ENCODE results near the gene PUSL1.

DNA sequence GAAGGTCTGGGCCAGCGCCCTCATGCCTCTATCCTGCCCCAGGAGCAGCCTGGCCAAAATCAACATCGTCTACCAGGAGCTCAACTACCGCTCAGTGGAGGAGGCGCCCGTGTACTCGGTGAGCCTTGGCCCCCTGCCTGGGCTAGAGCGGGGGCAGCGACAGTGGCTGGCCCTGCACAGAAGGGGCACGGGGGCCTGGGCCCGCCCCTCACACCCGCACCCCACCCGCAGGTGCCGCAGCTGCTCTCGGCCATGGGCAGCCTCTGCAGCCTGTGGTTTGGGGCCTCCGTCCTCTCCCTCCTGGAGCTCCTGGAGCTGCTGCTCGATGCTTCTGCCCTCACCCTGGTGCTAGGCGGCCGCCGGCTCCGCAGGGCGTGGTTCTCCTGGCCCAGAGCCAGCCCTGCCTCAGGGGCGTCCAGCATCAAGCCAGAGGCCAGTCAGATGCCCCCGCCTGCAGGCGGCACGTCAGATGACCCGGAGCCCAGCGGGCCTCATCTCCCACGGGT lies 17.3 kb upstream of the PUSL1 start:
- TF ChIP-seq, protein P1, sequence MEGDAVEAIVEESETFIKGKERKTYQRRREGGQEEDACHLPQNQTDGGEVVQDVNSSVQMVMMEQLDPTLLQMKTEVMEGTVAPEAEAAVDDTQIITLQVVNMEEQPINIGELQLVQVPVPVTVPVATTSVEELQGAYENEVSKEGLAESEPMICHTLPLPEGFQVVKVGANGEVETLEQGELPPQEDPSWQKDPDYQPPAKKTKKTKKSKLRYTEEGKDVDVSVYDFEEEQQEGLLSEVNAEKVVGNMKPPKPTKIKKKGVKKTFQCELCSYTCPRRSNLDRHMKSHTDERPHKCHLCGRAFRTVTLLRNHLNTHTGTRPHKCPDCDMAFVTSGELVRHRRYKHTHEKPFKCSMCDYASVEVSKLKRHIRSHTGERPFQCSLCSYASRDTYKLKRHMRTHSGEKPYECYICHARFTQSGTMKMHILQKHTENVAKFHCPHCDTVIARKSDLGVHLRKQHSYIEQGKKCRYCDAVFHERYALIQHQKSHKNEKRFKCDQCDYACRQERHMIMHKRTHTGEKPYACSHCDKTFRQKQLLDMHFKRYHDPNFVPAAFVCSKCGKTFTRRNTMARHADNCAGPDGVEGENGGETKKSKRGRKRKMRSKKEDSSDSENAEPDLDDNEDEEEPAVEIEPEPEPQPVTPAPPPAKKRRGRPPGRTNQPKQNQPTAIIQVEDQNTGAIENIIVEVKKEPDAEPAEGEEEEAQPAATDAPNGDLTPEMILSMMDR (tag by site-specific recombination; IDR thresholded peaks at IDR 0.05) = no peak
- TF ChIP-seq TCF7L2 (IDR thresholded peaks at IDR 0.05; ENCODE audit: borderline replicate concordance, low read depth, low read length) (no peak), ZNF23 (tag by site-specific recombination; IDR thresholded peaks at IDR 0.05; ENCODE audit: borderline replicate concordance) (no peak), ZNF184 (tag by site-specific recombination; IDR thresholded peaks at IDR 0.05) (no peak), ZNF670 (tag by site-specific recombination; IDR thresholded peaks at IDR 0.05; ENCODE audit: low read depth) (no peak), SP2 (tag by site-specific recombination; IDR thresholded peaks at IDR 0.05) (no peak), ZNF292 (tag by site-specific recombination; IDR thresholded peaks at IDR 0.05; ENCODE audit: borderline replicate concordance, low read depth) (no peak), ZNF132 (tag by site-specific recombination; IDR thresholded peaks at IDR 0.05; ENCODE audit: borderline replicate concordance) (no peak), ZNF560 (tag by site-specific recombination; IDR thresholded peaks at IDR 0.05; ENCODE audit: borderline replicate concordance) (no peak), ZNF10 (tag by site-specific recombination; IDR thresholded peaks at IDR 0.05) (no peak)
- TF ChIP-seq, protein P2, sequence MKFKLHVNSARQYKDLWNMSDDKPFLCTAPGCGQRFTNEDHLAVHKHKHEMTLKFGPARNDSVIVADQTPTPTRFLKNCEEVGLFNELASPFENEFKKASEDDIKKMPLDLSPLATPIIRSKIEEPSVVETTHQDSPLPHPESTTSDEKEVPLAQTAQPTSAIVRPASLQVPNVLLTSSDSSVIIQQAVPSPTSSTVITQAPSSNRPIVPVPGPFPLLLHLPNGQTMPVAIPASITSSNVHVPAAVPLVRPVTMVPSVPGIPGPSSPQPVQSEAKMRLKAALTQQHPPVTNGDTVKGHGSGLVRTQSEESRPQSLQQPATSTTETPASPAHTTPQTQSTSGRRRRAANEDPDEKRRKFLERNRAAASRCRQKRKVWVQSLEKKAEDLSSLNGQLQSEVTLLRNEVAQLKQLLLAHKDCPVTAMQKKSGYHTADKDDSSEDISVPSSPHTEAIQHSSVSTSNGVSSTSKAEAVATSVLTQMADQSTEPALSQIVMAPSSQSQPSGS (tag by site-specific recombination; IDR thresholded peaks at IDR 0.05; ENCODE audit: low read depth) = no peak
- TF ChIP-seq, protein P3, sequence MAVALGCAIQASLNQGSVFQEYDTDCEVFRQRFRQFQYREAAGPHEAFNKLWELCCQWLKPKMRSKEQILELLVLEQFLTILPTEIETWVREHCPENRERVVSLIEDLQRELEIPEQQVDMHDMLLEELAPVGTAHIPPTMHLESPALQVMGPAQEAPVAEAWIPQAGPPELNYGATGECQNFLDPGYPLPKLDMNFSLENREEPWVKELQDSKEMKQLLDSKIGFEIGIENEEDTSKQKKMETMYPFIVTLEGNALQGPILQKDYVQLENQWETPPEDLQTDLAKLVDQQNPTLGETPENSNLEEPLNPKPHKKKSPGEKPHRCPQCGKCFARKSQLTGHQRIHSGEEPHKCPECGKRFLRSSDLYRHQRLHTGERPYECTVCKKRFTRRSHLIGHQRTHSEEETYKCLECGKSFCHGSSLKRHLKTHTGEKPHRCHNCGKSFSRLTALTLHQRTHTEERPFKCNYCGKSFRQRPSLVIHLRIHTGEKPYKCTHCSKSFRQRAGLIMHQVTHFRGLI (tag by site-specific recombination; IDR thresholded peaks at IDR 0.05) = no peak
- TF ChIP-seq, protein P4, sequence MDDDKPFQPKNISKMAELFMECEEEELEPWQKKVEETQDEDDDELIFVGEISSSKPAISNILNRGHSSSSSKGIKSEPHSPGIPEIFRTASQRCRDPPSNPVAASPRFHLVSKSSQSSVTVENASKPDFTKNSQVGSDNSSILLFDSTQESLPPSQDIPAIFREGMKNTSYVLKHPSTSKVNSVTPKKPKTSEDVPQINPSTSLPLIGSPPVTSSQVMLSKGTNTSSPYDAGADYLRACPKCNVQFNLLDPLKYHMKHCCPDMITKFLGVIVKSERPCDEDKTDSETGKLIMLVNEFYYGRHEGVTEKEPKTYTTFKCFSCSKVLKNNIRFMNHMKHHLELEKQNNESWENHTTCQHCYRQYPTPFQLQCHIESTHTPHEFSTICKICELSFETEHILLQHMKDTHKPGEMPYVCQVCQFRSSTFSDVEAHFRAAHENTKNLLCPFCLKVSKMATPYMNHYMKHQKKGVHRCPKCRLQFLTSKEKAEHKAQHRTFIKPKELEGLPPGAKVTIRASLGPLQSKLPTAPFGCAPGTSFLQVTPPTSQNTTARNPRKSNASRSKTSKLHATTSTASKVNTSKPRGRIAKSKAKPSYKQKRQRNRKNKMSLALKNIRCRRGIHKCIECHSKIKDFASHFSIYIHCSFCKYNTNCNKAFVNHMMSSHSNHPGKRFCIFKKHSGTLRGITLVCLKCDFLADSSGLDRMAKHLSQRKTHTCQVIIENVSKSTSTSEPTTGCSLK (tag by site-specific recombination; IDR thresholded peaks at IDR 0.05) = no peak
- TF ChIP-seq, protein P5, sequence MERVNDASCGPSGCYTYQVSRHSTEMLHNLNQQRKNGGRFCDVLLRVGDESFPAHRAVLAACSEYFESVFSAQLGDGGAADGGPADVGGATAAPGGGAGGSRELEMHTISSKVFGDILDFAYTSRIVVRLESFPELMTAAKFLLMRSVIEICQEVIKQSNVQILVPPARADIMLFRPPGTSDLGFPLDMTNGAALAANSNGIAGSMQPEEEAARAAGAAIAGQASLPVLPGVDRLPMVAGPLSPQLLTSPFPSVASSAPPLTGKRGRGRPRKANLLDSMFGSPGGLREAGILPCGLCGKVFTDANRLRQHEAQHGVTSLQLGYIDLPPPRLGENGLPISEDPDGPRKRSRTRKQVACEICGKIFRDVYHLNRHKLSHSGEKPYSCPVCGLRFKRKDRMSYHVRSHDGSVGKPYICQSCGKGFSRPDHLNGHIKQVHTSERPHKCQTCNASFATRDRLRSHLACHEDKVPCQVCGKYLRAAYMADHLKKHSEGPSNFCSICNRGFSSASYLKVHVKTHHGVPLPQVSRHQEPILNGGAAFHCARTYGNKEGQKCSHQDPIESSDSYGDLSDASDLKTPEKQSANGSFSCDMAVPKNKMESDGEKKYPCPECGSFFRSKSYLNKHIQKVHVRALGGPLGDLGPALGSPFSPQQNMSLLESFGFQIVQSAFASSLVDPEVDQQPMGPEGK (tag by site-specific recombination; IDR thresholded peaks at IDR 0.05) = peak; percentile 51; the same call in 1 of the 2 replicates

Measured in HEK293 (cell line).